Measurements from ENCODE around the gene DNAJC5.
"Not testable (repeated sequence)": the region's sequence is repeated elsewhere in the genome, so short reads cannot be mapped to it uniquely, and the experiment has no call there.

DNA sequence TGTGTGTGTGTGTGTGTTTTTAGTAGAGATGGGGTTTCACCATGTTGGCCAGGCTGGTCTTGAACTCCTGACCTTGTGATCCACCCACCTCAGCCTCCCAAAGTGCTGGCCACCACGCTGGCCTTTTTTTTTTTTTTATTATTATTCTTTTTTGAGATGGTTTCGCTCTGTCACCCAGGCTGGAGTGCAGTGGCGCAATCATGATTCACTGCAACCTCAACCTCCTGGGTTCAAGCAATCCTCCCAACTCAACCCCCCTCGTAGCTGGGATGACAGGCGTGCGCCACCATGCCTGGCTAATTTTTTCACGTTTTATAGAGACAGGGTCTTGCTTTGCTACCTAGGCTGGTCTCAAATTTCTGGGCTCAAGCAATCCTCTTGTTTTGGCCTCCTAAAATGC is 20.7 kb upstream of the DNAJC5 start:
- TF ChIP-seq, protein P1, sequence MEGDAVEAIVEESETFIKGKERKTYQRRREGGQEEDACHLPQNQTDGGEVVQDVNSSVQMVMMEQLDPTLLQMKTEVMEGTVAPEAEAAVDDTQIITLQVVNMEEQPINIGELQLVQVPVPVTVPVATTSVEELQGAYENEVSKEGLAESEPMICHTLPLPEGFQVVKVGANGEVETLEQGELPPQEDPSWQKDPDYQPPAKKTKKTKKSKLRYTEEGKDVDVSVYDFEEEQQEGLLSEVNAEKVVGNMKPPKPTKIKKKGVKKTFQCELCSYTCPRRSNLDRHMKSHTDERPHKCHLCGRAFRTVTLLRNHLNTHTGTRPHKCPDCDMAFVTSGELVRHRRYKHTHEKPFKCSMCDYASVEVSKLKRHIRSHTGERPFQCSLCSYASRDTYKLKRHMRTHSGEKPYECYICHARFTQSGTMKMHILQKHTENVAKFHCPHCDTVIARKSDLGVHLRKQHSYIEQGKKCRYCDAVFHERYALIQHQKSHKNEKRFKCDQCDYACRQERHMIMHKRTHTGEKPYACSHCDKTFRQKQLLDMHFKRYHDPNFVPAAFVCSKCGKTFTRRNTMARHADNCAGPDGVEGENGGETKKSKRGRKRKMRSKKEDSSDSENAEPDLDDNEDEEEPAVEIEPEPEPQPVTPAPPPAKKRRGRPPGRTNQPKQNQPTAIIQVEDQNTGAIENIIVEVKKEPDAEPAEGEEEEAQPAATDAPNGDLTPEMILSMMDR (conservative IDR thresholded peaks at IDR 0.05 in 1 of 2, IDR thresholded peaks at IDR 0.05 in 1 of 2; ENCODE audit: extremely low read depth in 1 of 2, insufficient read depth in 1 of 2, low read depth in 1 of 2, low read length in 2 of 2) = not testable (repeated sequence)
- TF ChIP-seq EZH2 (IDR thresholded peaks at IDR 0.05; ENCODE audit: borderline replicate concordance, low read length) = not testable (repeated sequence)

Data from mammary epithelial cell (primary cell).